ENCODE data around the gene PIP4P1. TPM values are rescaled to one million over a fixed set of nuclear protein-coding genes. Genes with fewer than 3 reads are reported as not detected.

The PIP4P1 gene
- total RNA-seq, 1 donor from 2014 or later: 19.5 TPM

- Mint-ChIP-seq H3K9me3 (ENCODE audit: unreplicated experiment) (no peaks in the 10 kb centered on the region), H3K4me3 (ENCODE audit: unreplicated experiment) (no peak overlapping the region), H3K36me3 (ENCODE audit: low read depth, unreplicated experiment) (no peaks in the 10 kb centered on the region), H3K27me3 (ENCODE audit: low read depth, unreplicated experiment) (peaks cover 5% of the 10 kb centered on the region), H3K4me1 (ENCODE audit: low read depth, unreplicated experiment) (no peaks in the 10 kb centered on the region), H3K27ac (ENCODE audit: unreplicated experiment) (no peak overlapping the region)
- H3K4me3 ChIP-seq (ENCODE audit: insufficient read depth, low read depth, low read length): no peak overlapping the region
- H3K9me3 ChIP-seq (ENCODE audit: insufficient read depth, low read depth, low read length): no peaks in the 10 kb centered on the region
- H3K27me3 ChIP-seq (ENCODE audit: insufficient read depth, low read length): no peaks in the 10 kb centered on the region
- FAIRE-seq (no peak), DNase-seq (ENCODE audit: low read depth) (peak; percentile 28)
- TF ChIP-seq EZH2 (IDR thresholded peaks at IDR 0.05; ENCODE audit: insufficient read depth, low read length) (no peak), CTCF (IDR thresholded peaks at IDR 0.05; ENCODE audit: insufficient read depth, low read depth, low read length) (peak; percentile 71)
- H4K20me1 ChIP-seq (ENCODE audit: insufficient read depth, low read length): peaks cover 4% of the 10 kb centered on the region
- H3K4me1 ChIP-seq (ENCODE audit: insufficient read depth, low read length): peaks cover 4% of the 10 kb centered on the region
- no peaks in the 10 kb centered on the region for H3K36me3 ChIP-seq (ENCODE audit: insufficient read depth, low read length)
- H2AFZ ChIP-seq (ENCODE audit: low read depth, low read length): peak overlapping the region; percentile 30
- H3K27ac ChIP-seq (ENCODE audit: low read depth, low read length): no peak overlapping the region
- H3K79me2 ChIP-seq (ENCODE audit: insufficient read depth, low read length): peaks cover 18% of the 10 kb centered on the region
- H3K4me2 ChIP-seq (ENCODE audit: low read length): no peak overlapping the region
- no peak overlapping the region for H3K9ac ChIP-seq (ENCODE audit: low read length)
Observed at GRCh38 chr14:20415782-20416206, 45.4 kb downstream of the PIP4P1 start.

GRCh38 chr14:20413744-20414082, 47.5 kb downstream of the PIP4P1 start:
- Mint-ChIP-seq H3K9me3 (ENCODE audit: unreplicated experiment) (no peaks in the 10 kb centered on the region), H3K4me3 (ENCODE audit: unreplicated experiment) (peak overlapping the region; percentile 97), H3K4me1 (ENCODE audit: low read depth, unreplicated experiment) (peaks cover 8% of the 10 kb centered on the region), H3K27ac (ENCODE audit: unreplicated experiment) (peak overlapping the region; percentile 99), H3K27me3 (ENCODE audit: low read depth, unreplicated experiment) (peaks cover 5% of the 10 kb centered on the region), H3K36me3 (ENCODE audit: low read depth, unreplicated experiment) (no peaks in the 10 kb centered on the region)
- FAIRE-seq (no peak), DNase-seq (ENCODE audit: low read depth) (no peak)
- no peak for TF ChIP-seq CTCF (IDR thresholded peaks at IDR 0.05; ENCODE audit: insufficient read depth, low read depth, low read length)
- no peak for TF ChIP-seq EZH2 (IDR thresholded peaks at IDR 0.05; ENCODE audit: insufficient read depth, low read length)
- Histone ChIP-seq H3K4me3 (ENCODE audit: insufficient read depth, low read depth, low read length) (peak overlapping the region; percentile 77), H3K9ac (ENCODE audit: low read length) (peak overlapping the region; percentile 89), H3K4me2 (ENCODE audit: low read length) (peak overlapping the region; percentile 93), H3K9me3 (ENCODE audit: insufficient read depth, low read depth, low read length) (no peaks in the 10 kb centered on the region), H3K36me3 (ENCODE audit: insufficient read depth, low read length) (no peaks in the 10 kb centered on the region), H3K27me3 (ENCODE audit: insufficient read depth, low read length) (no peaks in the 10 kb centered on the region), H4K20me1 (ENCODE audit: insufficient read depth, low read length) (peaks cover 11% of the 10 kb centered on the region), H3K27ac (ENCODE audit: low read depth, low read length) (peak overlapping the region; percentile 84), H3K4me1 (ENCODE audit: insufficient read depth, low read length) (peaks cover 4% of the 10 kb centered on the region), H3K79me2 (ENCODE audit: insufficient read depth, low read length) (peaks cover 25% of the 10 kb centered on the region), H2AFZ (ENCODE audit: low read depth, low read length) (peak overlapping the region; percentile 94)

- Histone ChIP-seq H3K9me3 (ENCODE audit: insufficient read depth, low read depth, low read length) (no peaks in the 10 kb centered on the region), H3K4me3 (ENCODE audit: insufficient read depth, low read depth, low read length) (peak within 1 kb of the TSS; percentile 77), H2AFZ (ENCODE audit: low read depth, low read length) (peak within 1 kb of the TSS; percentile 94), H3K4me2 (ENCODE audit: low read length) (peak within 1 kb of the TSS; percentile 93), H3K79me2 (ENCODE audit: insufficient read depth, low read length) (peaks cover 29% of the 10 kb centered on the region), H3K27ac (ENCODE audit: low read depth, low read length) (peak within 1 kb of the TSS; percentile 84), H3K27me3 (ENCODE audit: insufficient read depth, low read length) (no peaks in the 10 kb centered on the region), H3K4me1 (ENCODE audit: insufficient read depth, low read length) (peaks cover 4% of the 10 kb centered on the region), H4K20me1 (ENCODE audit: insufficient read depth, low read length) (peaks cover 15% of the 10 kb centered on the region), H3K9ac (ENCODE audit: low read length) (peak within 1 kb of the TSS; percentile 89), H3K36me3 (ENCODE audit: insufficient read depth, low read length) (peaks cover 5% of the 10 kb centered on the region)
- H3K4me3 Mint-ChIP-seq (ENCODE audit: unreplicated experiment): peak within 1 kb of the TSS; percentile 97
- H3K27ac Mint-ChIP-seq (ENCODE audit: unreplicated experiment): peak within 1 kb of the TSS; percentile 99
- FAIRE-seq (no peak), DNase-seq (ENCODE audit: low read depth) (peak; percentile 73)
- TF ChIP-seq CTCF (IDR thresholded peaks at IDR 0.05; ENCODE audit: insufficient read depth, low read depth, low read length) (no peak), EZH2 (IDR thresholded peaks at IDR 0.05; ENCODE audit: insufficient read depth, low read length) (no peak)
- no peaks in the 10 kb centered on the region for H3K9me3 Mint-ChIP-seq (ENCODE audit: unreplicated experiment)
- H3K4me1 Mint-ChIP-seq (ENCODE audit: low read depth, unreplicated experiment): peaks cover 11% of the 10 kb centered on the region
- peaks cover under 1% of the 10 kb centered on the region for H3K27me3 Mint-ChIP-seq (ENCODE audit: low read depth, unreplicated experiment)
- no peaks in the 10 kb centered on the region for H3K36me3 Mint-ChIP-seq (ENCODE audit: low read depth, unreplicated experiment)
Observed at GRCh38 chr14:20412876-20413743, 48.1 kb downstream of the PIP4P1 start, which contains the start of gene TEP1. Gene TEP1 (minus strand): TSS chr14:20413501. CDS start chr14:20408439, 5,062 bp downstream.
